SK-N-MC (cell line): Measurements from ENCODE around the gene CADPS.

Source experiments
- EZH2 ChIP-seq: fragments of 200-600 bp; sonication (generic); IDR thresholded peaks from one replicate; pipeline ENCODE4 v1.6.1; 2017; ENCODE audit warnings: antibody characterized with exemption
- FOXP2 ChIP-seq: optimal IDR thresholded peaks from 2 replicates; pipeline ENCODE3; 2011; ENCODE audit warnings: mild to moderate bottlenecking, moderate library complexity; ENCODE audit not compliant: insufficient read depth; ENCODE audit errors: extremely low read length, control extremely low read depth
- POLR2AphosphoS5 ChIP-seq: IDR thresholded peaks from 2 replicates; pipeline ENCODE4 v1.6.1; 2012; ENCODE audit warnings: mild to moderate bottlenecking, low read depth, low read length, borderline replicate concordance

DNA sequence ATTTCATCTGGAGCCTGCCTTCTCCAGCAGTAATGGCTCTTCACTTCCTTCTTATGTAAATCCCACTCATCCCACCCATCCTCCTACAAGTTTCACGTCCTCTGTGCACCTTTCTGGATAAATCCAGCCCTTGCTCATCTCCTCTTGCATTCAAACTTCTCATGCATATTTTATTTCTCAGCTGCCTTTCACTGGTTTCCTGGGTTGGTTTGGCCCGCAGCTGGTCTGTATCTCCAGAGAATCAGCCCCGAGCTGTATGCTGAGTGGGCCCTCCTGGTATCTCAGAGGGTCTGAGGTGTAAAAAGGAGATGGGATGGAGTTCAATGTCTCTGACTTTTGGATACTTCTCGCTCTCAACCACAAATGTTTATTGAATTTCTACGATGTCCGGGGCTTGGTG is 253.3 kb downstream of the CADPS start:
- no peak for TF ChIP-seq EZH2
- TF ChIP-seq POLR2AphosphoS5 = no peak
- TF ChIP-seq FOXP2 = no peak
